ENCODE data around the gene PDE6A.

The PDE6A gene

DNA sequence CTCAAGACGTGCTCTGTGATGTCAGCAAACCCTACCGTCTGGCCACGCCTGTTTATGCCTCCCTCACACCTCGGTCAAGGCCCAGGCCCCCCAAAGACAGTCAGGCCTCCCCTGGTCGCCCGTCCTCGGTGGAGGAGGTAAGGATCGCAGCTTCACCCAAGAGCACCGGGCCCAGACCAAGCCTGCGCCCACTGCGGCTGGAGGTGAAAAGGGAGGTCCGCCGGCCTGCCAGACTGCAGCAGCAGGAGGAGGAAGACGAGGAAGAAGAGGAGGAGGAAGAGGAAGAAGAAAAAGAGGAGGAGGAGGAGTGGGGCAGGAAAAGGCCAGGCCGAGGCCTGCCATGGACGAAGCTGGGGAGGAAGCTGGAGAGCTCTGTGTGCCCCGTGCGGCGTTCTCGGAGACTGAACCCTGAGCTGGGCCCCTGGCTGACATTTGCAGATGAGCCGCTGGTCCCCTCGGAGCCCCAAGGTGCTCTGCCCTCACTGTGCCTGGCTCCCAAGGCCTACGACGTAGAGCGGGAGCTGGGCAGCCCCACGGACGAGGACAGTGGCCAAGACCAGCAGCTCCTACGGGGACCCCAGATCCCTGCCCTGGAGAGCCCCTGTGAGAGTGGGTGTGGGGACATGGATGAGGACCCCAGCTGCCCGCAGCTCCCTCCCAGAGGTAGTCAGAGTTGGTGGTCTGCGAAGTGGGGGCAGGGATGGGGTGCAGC lies 111.3 kb downstream of the PDE6A start:
- FAIRE-seq, result no peak

DNA sequence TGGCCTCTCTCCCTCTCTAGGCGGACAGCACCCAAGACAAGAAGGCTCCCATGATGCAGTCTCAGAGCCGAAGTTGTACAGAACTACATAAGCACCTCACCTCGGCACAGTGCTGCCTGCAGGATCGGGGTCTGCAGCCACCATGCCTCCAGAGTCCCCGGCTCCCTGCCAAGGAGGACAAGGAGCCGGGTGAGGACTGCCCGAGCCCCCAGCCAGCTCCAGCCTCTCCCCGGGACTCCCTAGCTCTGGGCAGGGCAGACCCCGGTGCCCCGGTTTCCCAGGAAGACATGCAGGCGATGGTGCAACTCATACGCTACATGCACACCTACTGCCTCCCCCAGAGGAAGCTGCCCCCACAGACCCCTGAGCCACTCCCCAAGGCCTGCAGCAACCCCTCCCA lies 112.0 kb downstream of the PDE6A start:
- FAIRE-seq, result no peak

DNA sequence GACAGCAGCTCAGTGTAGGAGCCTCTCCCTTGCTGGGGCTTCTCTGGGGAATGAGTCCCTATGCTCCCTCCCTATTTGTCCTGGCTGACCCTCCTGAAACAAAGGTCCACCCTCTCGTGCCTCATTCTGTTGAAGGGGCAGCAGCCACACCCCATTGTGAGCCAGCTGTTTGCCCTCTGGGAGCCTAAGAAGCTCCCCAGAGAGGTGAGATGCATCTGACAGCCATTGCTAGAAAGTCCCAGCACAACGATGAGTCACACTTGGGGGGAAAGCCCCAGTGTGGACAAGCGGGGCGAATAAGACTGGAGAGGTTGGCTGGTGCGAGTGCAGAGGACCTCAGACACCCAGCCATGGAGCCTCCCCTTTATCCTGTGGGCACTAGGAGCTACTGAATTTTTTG lies 113.1 kb downstream of the PDE6A start:
- FAIRE-seq, result no peak

DNA sequence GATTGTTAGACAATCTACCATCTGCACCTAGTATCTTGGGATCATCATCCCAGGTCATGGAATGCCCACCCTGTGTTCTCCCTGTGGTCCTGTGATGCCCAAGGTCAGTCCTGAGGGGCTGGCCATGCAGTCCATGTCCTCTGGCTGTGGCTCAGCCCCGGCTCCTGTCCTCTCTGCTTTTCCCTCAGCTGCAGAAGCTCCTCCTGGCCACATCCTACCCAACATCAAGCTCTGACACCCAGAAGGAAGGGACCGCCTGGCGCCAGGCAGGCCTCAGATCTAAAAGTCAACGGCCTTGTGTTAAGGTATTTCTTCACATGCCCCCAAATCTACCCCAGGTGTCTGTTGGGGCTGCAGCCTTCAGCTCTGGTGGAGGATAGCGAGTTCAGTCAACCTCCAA lies 114.0 kb downstream of the PDE6A start:
- no peak for FAIRE-seq

DNA sequence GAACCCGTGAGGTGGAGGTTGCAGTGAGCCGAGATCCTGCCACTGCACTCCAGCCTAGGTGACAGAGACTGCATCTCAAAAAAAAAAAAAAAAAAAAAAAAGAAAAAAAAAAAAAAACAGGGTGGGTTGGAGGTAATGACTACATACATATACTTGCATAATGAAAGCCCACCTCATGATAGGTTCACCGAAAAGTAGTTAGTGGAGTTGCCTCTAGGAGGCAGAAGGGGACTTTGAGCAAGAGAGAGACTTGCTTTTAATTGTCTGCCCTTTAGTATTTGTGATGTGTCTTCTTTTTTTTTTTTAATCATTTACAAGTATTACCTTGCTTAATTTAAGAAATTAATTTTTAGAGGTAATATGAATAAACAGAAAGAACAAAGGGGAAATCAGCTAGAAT lies 114.6 kb downstream of the PDE6A start:
- no peak for FAIRE-seq

DNA sequence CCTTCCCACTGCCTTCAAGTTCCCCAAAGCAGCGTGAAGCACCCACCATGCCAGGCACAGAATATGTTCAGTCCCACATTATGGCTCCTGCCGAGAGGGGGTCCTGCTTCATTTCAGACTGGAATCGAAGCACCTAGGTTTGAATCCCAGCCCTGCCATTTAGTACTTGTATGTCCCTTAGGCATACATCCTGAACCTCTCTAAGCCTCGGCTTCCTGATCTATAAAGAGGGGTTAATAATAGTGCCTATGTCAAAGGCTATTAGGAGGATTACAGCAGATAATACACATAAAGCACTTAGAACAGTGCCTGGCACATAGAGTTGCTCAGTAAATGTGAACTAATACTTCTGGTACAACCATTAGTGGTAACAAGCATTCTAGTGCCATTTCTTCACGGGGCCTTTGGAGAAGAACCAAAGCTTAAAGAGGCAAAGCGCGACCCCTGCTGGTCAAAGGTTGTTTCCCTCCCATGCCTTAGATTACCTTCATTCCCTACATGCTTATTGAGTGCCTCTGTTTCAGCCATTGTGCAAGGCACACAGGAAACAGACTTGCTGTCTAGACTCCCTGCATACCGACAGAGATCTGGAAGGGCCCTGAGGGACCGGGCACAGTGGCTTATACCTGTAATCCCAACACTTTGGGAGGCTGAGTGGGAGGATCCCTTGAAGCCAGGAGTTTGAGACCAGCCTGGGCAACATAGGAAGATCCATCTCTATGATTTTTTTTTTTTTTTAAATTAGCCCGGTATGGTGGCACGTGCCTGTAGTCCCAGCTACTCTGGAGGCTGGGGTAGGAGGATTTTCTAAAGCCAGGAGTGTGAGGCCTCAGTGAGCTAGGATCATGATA lies 116.2 kb downstream of the PDE6A start:
- FAIRE-seq, result peak; percentile 95

DNA sequence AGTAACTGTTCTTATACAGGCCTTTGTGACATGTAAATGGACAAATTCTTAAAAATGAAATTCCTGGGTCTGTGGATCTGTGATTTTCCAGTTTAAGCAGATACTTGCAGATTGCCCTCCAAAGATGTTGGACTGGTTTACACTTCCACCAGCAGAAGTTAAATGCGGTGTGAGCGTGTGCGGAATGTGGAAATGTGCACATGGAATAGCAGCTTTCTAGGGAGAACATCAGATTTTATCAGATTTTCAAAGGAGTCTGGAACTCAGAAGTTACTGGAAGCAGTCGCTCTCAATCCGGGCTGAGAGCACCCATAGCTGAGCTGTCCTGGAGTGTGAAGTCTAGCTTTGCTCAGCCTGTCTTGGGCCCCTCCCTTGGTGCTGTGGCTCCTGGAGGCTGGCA lies 117.0 kb downstream of the PDE6A start:
- no peak for FAIRE-seq

DNA sequence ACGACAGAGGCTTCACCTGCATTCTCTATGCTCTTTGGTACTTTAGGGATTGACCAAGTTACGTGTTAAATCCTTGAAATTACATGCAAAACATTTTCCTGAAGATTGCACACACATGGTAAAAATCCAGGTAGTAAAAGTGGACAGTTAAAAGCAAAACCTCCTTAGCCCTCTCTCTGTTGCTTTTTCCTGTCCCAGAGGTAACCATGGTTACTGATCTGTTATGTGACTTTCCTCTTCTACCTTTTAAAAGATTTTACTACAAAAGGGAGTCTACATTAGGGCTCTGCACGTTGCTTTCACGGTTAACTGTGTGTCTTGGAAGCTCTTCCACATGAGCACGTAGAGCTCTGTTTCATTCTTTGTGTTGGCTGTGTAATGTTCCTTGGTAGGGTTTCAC lies 117.5 kb downstream of the PDE6A start:
- no peak for FAIRE-seq

DNA sequence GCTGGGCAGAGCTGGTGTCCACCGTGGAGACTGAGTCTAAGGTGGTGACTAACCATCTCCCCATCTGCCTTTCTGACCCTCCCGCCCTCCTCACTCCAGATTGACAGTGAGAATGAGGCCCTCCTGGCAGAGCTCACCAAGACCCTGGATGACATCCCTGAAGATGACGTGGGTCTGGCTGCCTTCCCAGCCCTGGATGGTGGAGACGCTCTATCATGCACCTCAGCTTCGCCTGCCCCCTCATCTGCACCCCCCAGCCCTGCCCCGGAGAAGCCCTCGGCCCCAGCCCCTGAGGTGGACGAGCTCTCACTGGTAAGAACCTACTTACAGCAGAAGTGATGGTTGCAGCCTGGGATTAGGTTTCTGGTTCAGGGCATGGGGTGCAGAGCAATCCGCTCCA lies 118.0 kb downstream of the PDE6A start:
- FAIRE-seq, result no peak

DNA sequence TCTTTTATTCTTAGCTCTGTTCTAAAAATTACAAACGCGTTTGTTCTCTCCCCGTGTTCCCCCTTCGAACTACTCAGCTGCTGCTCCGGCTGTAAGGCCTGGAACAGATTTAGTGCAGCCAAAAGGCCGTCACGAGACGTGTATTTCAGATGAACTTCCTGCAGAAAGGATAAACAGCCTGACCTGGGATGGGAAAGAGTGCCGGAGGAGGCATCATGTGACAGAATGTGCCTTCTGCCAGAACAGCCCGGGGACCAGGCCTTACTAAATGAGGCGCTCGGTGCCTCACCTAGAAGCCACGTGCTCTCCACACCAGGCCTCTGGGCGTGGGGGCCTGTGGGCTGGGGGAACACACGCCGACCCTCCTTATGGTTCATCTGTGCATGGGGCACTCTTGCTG lies 119.7 kb downstream of the PDE6A start:
- FAIRE-seq, result no peak

DNA sequence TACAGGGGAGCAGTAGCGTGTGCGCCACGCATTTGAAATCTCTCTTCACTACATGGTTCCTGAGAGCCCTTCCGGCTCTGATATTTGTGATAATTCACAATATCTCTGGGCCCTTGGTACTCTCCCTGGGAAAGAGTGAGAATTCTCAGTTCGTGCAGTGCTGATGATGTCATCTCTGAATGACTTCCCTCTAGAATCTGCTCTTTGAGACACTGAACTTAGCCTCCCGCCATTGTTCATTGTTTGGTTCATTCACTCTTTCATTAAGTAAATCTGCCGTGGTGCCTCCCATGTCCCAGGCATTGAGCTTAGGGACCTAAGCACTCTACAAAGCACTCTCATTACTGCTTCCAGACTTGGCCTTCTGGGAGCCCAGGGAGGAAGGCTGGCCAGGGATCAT lies 120.5 kb downstream of the PDE6A start:
- FAIRE-seq, result no peak

DNA sequence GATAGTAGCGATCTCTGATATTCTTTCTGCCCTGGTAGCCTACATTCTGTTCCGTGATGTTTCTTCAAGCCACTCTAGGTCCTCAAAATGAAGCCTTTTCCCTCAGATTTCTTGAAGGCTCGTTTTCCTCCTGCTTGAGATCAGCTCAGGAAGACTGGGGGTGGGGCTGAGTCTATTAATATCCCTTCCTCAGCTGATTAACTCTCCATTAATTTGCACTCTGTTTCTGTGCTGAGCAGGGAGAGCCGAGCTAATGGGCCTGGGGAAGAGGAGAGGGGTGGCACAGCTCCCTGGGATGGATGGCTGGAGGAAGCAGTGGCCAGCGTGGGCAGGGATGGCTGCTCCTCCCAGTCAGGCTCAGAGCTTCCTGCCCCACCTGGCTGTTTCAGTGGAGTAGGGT lies 121.2 kb downstream of the PDE6A start:
- no peak for FAIRE-seq

DNA sequence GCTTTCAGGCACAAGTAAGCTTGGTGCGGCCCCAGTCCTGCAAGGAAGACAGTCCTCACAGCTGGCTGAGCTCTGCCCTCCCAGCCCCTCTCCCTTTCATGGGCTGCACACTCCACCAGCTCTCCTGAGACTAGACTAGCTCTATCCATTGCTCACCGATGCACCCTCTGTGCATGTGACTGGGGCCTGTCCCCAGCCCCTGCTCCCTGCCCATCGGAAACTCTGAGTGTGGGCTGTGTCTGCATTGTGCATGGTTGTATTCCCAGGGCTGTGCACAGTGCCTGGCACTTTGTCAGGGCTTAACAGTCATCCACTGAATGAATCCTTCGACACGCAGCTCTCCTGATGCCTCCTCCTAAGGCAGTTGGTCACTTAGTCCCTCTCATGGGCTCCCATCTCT lies 122.3 kb downstream of the PDE6A start:
- no peak for FAIRE-seq

DNA sequence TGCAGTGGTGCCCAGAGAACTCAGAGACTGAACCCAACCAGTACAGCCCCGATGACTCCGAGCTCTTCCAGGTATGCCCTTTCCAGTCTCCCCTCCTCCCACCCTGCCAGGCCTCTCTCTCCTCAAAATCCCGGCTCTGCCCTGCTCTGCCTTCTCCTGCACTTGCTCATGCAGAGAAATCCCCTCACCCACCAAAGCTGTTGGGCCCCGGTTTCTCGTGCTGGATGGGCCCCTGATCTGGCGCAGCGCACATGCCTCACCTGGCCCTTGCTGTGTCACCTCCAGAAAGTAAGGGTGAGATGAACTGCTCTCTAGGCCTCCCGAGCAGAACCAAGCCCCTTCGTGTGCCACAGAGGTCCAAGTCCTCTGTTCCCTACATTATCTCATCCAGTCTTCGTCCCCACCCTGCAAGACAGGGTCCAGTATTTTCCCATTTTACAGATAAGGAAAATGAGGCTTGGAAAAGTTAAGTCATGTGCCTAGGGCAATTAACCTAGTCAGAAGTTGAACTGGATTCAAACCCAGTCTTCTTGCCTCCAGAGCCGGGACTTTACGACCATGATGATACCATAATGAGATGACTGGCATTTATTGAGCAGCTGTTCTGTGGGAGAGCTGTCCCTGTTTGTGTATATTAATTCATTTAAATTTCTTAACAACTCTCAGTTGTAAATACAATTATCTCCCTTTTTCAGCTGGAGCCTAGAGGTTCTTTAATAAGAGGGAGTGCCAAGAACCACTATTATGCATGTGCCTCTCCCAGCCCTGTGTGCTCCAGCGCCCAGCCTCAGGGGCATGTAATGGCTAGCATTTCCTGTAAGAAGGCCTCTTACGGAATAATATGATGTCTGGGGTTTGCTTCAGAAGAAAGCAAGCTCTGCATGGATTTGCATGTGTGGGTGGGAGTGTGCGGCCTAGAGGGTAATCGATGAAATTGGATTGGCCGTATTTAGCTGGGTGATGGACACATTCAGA lies 123.8 kb downstream of the PDE6A start:
- no peak for FAIRE-seq

DNA sequence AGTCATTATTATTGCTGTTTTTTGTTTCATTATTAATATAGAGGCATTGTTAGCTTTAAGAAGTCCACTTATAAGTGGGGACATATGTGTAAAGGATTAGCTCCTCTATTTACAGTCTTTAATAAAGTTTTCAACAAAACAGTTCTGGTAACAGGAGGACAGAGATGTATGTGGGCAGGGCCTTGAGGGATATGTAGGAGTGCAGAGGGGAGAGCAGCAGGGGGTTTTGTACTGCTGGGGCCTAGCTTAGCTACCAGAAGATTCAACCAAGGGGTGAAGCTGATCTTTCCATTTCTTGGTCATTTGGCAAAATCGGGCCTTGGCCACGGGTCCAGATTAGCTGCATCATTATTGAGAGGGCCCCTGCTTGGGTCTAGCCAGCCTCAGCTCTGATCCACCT lies 124.6 kb downstream of the PDE6A start:
- FAIRE-seq, result no peak

DNA sequence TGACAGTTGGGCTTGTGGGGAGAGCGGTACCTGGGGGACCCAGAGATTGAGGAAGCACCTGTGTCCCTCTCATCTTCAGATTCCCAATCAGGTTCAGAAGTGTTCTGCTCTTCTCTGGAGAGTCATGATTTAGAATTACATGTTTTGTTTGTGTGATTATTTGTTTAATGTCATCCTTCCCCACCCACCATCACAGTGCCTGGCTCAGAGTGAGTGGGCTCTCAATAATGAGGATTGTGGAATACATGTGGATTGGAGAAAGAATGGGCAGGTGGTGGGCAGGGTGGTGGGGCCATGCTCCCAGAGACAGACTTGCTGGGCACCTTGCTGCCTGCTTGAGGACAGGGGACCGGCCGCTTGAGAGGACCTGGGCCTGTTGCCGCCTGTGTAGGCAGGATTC lies 126.5 kb downstream of the PDE6A start:
- no peak for FAIRE-seq

DNA sequence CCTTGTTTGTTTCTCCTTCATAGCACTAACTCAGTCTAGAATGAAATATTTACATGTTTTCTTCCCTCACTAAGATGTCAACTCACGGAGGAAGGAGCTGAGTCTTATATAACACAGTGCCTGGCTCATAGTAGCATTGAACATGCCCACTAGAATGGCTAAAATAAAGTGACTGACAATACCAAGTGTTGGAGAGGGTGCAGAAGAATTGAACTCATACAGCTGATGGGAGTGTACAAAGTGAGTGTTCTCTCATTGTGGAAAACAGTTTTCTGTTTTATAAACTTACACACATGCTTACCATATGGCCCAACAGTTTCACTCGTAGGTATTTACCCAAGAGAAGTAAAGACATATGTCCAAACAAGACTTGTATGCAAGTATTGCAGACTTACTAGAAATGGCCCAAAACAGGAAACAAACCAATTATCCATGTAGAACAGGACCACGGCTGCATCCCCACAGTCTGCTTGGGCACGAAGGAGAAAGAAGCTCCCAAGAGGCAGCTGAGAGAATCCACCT lies 127.0 kb downstream of the PDE6A start:
- no peak for FAIRE-seq

DNA sequence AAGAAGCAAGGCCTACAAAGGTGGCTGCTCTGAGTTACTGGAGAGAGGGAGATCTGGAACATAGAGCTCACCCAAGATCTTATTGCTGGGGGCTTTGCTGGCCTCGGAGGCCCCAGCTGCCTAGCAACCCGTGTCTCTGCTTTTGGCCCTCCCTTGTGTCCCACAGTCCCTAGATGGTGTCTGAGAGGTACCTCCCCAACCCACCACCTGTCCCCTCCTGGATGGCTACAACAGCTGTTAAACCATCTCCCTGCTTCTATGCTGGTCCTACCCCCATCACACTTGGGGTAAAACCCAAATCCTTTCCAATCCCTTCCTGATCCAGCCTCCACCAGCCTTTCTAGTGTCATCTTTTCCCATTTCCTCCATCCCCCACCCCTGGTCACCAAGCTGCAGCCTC lies 127.9 kb downstream of the PDE6A start:
- no peak for FAIRE-seq

DNA sequence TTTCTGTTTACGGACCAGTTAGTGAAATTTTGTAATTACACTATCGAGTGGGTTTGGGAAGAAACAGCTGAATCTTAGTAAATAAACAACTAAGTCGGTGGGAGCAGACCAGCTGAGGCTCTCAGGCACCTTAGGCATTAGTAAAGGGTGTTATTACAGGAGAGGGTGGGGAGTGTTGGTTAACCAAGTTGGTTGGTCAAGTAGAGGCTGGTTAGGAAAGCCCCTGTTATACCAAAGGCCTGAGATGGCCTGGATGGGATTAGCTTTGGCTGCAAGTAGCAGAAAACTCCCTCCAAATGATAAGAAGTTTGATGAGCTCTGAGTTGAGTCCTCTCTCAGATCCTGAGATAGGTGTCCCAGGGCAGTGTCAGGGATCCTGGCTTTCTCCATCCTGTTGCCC lies 133.1 kb downstream of the PDE6A start:
- FAIRE-seq, result no peak

DNA sequence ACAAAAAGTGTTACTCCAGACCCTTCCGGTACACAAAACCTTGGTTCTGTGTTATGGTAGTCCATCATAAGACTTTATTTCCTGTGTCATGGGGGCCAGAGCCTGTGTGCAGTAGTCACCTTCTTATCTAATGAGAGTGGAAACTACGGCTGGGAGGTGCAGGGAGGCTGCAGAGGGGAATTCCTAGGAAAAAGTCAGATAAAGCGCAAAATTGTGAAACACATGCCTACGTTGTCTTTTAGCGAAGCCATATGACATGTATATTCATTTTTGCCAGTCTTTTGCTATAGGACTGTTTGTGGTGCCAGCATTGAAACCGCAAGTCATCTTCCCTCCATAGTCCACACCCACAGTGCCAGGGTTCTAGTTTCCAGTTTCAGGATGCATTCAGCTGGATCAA lies 133.7 kb downstream of the PDE6A start:
- no peak for FAIRE-seq

DNA sequence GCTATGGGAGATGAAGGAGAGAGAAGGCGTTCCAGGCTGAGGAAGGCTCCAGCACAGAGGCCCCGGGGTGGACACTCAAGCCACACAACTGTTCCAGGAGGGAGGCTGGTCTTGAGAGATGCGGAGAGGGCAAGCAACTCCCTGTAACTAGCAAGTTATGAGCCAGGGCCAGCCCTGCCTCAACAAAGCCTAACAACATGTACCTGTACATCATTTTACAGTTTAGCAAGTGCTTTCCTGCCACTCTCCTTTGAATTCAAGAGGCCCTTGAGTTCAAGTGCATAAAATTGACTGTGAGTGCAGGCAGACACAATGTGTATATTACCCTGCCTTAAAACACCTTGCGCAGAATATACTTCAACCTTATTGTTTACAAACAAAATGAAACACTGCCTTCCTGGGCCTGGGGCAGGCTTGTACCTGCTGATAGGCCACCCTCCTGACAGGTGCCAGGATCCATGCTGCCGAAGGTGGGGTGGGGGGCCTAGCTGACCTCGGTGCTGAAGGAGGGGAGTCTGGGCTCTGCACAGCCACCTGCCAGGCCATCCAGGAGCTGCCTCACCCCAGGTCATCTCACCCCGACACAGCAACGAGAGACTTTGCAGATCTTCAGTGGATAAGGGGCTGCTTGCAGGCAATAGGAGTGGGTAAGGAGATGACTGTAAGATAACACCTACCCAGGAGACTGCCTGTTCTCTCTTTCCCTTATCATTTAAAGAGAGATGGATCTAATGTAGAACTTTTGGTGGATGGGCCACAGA lies 134.5 kb downstream of the PDE6A start:
- no peak for FAIRE-seq

DNA sequence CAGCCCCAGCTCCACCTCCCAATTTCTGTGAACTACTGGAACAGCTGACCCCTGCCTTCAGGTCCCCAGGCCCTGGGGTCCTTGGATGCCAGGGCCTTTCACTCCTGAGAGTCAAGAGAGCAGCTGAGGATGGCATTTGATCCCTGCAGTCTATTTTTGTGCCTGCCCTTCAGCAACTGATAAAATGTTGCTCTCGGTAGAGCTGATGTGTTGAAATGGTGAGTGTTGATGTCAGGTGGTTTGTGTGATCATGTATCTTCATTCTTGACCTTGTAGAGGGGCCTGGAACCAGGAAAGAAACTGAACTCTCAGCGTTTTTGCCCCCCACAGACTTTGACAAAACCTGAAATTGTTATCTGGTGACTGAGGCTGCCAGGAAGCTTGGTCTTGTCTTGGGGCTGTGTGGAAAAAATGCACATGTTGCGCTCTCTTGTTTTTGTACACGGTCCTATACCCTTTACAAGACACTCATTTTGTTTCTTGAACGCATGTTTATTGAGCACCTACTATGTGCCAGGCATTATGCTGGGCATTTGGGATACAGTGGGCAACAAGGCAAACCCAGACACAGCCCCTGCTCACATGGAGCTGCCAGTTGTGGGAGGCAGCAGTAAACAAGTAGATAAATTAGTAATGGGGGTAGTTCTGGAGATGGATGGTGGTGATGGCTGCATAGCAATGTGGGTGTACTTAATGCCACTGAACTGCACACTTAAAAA lies 136.2 kb downstream of the PDE6A start:
- no peak for FAIRE-seq
